Fibroblast of lung (primary cell): ENCODE measurements around the gene L2HGDH. TPM values are rescaled to one million over a fixed set of nuclear protein-coding genes. Genes with fewer than 3 reads are reported as not detected.

Experiments used
- DNase-seq, 2 donors: peaks; one replicate each; pipeline versions ENCODE4 v3.0.0 to v3.0.0-alpha.2; 2010; ENCODE audit warnings: low read depth in 2 of 2
- H2AFZ ChIP-seq: 2 replicates; pipeline ENCODE4 v1.5.1; 2012; ENCODE audit warnings: low read length, control low read depth, inconsistent platforms
- H3K27ac ChIP-seq: 2 replicates; pipeline ENCODE4 v1.5.1; 2011; ENCODE audit warnings: low read length, control low read depth; ENCODE audit not compliant: insufficient read depth
- H3K27me3 ChIP-seq: 2 replicates; pipeline ENCODE4 v1.5.1; 2011; ENCODE audit warnings: mild to moderate bottlenecking, low read length; ENCODE audit not compliant: control insufficient read depth, insufficient read depth
- H3K36me3 ChIP-seq: 2 replicates; pipeline ENCODE4 v1.5.1; 2011; ENCODE audit warnings: low read length; ENCODE audit not compliant: control insufficient read depth, insufficient read depth
- H3K4me1 ChIP-seq: 2 replicates; pipeline ENCODE4 v1.5.1; 2011; ENCODE audit warnings: low read length; ENCODE audit not compliant: control insufficient read depth, insufficient read depth; ENCODE audit errors: extremely low read depth
- H3K4me2 ChIP-seq: 2 replicates; pipeline ENCODE4 v1.5.1; 2011; ENCODE audit warnings: low read length, control low read depth; ENCODE audit not compliant: insufficient read depth; ENCODE audit errors: extremely low read depth
- H3K4me3 ChIP-seq, 4 experiments: fragments of 200-600 bp in 1 of 4; sonication (generic) in 1 of 4; replicated peaks in 1 of 4; 2 replicates each; pipeline ENCODE4 v1.5.1; 2011 to 2016; ENCODE audit warnings: low read length in 4 of 4, low read depth in 3 of 4, mild to moderate bottlenecking in 3 of 4, control low read depth in 2 of 4, inconsistent platforms in 1 of 4, mixed read lengths in 1 of 4; ENCODE audit not compliant: insufficient read depth in 1 of 4; ENCODE audit errors: control extremely low read depth in 1 of 4
- H3K79me2 ChIP-seq: 2 replicates; pipeline ENCODE4 v1.5.1; 2012; ENCODE audit warnings: mild to moderate bottlenecking, low read length, inconsistent platforms; ENCODE audit not compliant: control insufficient read depth, insufficient read depth
- H3K9ac ChIP-seq: 2 replicates; pipeline ENCODE4 v1.5.1; 2011; ENCODE audit warnings: mild to moderate bottlenecking, low read length, control low read depth; ENCODE audit not compliant: insufficient read depth
- H3K9me3 ChIP-seq: 2 replicates; pipeline ENCODE4 v1.5.1; 2012; ENCODE audit warnings: low read depth, low read length; ENCODE audit not compliant: control insufficient read depth, insufficient read depth
- H4K20me1 ChIP-seq: 2 replicates; pipeline ENCODE4 v1.5.1; 2011; ENCODE audit warnings: low read length; ENCODE audit not compliant: control insufficient read depth, insufficient read depth; ENCODE audit errors: extremely low read depth
- EZH2 ChIP-seq: IDR thresholded peaks from 2 replicates; pipeline ENCODE4 v1.5.1; 2012; ENCODE audit warnings: low read length, control low read depth, mild to moderate bottlenecking; ENCODE audit errors: missing control alignments
- polyA plus RNA-seq, 2 donors: library from polyadenylated mRNA; depleted of rRNA in 1 of 2; stranded (reverse) in 1 of 2; unstranded in 1 of 2; fragments of >200 nt; gene quantifications; 2 replicates each; pipeline ENCODE4 v1.2.1, GENCODE V29; 2011 to 2012; ENCODE audit warnings: missing spikeins in 1 of 2
- total RNA-seq: library from RNA; depleted of rRNA; stranded (reverse); fragments of >200 nt; gene quantifications from 2 replicates; pipeline ENCODE4 v1.2.1, GENCODE V29; 2014
- TF ChIP-seq, protein P1 (sequence below), 2 donors: IDR thresholded peaks in 1 of 2; conservative IDR thresholded peaks in 1 of 2; 1 replicate in 1 of 2; 2 replicates in 1 of 2; pipeline ENCODE4 v1.5.1; 2011 to 2012; ENCODE audit warnings: low read length in 2 of 2, control low read depth in 1 of 2, inconsistent platforms in 1 of 2, low read depth in 1 of 2, mild to moderate bottlenecking in 1 of 2

L2HGDH gene
- total and polyA plus RNA-seq, 2 donors (not counting 1 experiment from before 2014, with no cell fraction given), result 3.0 to 3.8 TPM

DNA sequence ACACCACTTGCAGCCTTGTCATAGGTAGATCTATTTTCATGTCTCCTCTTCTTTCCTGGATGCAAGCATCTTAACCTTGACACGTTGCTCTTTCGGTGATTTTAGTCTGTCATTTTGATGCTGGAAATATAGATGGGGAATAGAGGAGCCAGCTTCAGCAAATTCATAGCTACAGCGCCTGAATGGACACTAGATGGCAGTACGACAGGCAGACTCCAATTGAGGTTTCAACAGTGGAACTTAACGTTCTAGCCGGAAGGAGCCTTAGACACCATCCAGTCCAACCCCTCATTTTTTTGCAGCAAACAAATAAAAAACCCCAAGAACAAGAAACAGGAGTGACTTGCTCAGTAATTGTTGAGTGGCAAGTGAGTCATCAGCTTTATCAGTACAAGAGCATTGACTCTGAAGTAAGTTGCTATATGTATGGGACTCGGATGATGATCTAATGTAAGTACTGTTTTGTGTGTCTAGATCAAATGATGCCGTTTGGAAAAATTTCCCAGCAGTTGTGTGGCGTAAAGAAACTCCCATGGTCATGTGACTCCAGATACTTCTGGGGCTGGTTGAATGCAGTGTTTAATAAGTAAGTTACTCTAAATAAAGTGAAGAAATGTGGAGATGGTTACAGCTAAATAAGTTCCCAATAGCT, 9.1 kb upstream of the L2HGDH start:
- H3K79me2 ChIP-seq, result peaks cover 3% of the 10 kb centered on the region
- H3K9me3 ChIP-seq, result no peaks in the 10 kb centered on the region
- H3K36me3 ChIP-seq, result peaks cover 3% of the 10 kb centered on the region
- peak overlapping the region; percentile 55 for H3K27ac ChIP-seq
- peak overlapping the region; percentile 4 to 71 (median 26) for H3K4me3 ChIP-seq
- H3K9ac ChIP-seq, result peak overlapping the region; percentile 10
- peaks cover 15% of the 10 kb centered on the region for H3K4me1 ChIP-seq
- H2AFZ ChIP-seq, result peak overlapping the region; percentile 13
- TF ChIP-seq, protein P1, sequence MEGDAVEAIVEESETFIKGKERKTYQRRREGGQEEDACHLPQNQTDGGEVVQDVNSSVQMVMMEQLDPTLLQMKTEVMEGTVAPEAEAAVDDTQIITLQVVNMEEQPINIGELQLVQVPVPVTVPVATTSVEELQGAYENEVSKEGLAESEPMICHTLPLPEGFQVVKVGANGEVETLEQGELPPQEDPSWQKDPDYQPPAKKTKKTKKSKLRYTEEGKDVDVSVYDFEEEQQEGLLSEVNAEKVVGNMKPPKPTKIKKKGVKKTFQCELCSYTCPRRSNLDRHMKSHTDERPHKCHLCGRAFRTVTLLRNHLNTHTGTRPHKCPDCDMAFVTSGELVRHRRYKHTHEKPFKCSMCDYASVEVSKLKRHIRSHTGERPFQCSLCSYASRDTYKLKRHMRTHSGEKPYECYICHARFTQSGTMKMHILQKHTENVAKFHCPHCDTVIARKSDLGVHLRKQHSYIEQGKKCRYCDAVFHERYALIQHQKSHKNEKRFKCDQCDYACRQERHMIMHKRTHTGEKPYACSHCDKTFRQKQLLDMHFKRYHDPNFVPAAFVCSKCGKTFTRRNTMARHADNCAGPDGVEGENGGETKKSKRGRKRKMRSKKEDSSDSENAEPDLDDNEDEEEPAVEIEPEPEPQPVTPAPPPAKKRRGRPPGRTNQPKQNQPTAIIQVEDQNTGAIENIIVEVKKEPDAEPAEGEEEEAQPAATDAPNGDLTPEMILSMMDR (conservative IDR thresholded peaks at IDR 0.05 in 1 of 2, IDR thresholded peaks at IDR 0.05 in 1 of 2; ENCODE audit: low read depth in 1 of 2, low read length in 2 of 2), result peak; percentile 87 to 96
- no peak for TF ChIP-seq EZH2
- no peaks in the 10 kb centered on the region for H3K27me3 ChIP-seq
- peak overlapping the region; percentile 42 for H3K4me2 ChIP-seq
- H4K20me1 ChIP-seq, result no peaks in the 10 kb centered on the region
- DNase-seq, result peak; percentile 94 to 96

- Histone ChIP-seq H3K4me3 (peak overlapping the region in 2 of 4 experiments; percentile 38 to 45), H3K27me3 (no peaks in the 10 kb centered on the region), H3K4me2 (peak overlapping the region; percentile 36), H3K27ac (peak overlapping the region; percentile 55), H3K9ac (no peak overlapping the region), H4K20me1 (no peaks in the 10 kb centered on the region), H3K4me1 (peaks cover 15% of the 10 kb centered on the region), H3K79me2 (peaks cover 3% of the 10 kb centered on the region), H2AFZ (no peak overlapping the region), H3K9me3 (no peaks in the 10 kb centered on the region), H3K36me3 (peaks cover 3% of the 10 kb centered on the region)
- peak; percentile 65 to 69 for DNase-seq
- TF ChIP-seq, protein P1 (conservative IDR thresholded peaks at IDR 0.05 in 1 of 2, IDR thresholded peaks at IDR 0.05 in 1 of 2; ENCODE audit: low read depth in 1 of 2, low read length in 2 of 2), result no peak
- TF ChIP-seq EZH2, result no peak
Measured at GRCh38 chr14:50320283-50320682, 8.3 kb upstream of the L2HGDH start.

DNA sequence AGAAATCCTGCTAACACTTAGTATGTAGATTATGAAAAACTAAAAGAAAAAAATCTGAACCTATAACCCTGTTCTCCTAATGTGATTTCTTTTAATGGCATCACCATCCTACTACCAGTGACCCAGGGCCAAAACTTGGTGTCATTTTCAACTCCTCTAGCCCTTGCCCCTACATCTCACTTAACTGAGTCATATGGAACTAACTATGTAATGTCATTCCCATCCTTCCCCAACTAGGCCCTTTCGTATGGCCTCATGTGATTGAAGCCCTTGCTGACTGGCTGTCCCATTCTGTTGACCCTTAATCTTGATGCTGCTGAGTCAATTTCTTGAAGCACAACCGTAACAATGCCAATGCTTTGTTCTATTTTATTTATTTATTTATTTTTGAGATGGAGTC, 7.7 kb upstream of the L2HGDH start:
- Histone ChIP-seq H3K36me3 (peaks cover 3% of the 10 kb centered on the region), H3K4me1 (peaks cover 15% of the 10 kb centered on the region), H3K4me2 (no peak overlapping the region), H2AFZ (no peak overlapping the region), H3K79me2 (peaks cover 3% of the 10 kb centered on the region), H3K9me3 (no peaks in the 10 kb centered on the region), H3K4me3 (no peak overlapping the region), H3K27ac (peak overlapping the region; percentile 55), H3K27me3 (no peaks in the 10 kb centered on the region), H3K9ac (no peak overlapping the region), H4K20me1 (no peaks in the 10 kb centered on the region)
- DNase-seq, result peak in 1 of 2 donors; percentile 31
- TF ChIP-seq, protein P1 (conservative IDR thresholded peaks at IDR 0.05 in 1 of 2, IDR thresholded peaks at IDR 0.05 in 1 of 2; ENCODE audit: low read depth in 1 of 2, low read length in 2 of 2), result no peak
